Neutrophil (primary cell): ENCODE data around the gene FNBP1.

Experiments used
- H3K27ac ChIP-seq: fragments of 200-600 bp; sonication (generic); 2 replicates; pipeline ENCODE4 v1.5.1; 2016; ENCODE audit warnings: mild to moderate bottlenecking, moderate library complexity
- H3K27me3 ChIP-seq: fragments of 200-600 bp; sonication (generic); 2 replicates; pipeline ENCODE4 v1.6.0; 2016; ENCODE audit warnings: mild to moderate bottlenecking
- H3K36me3 ChIP-seq: fragments of 200-600 bp; sonication (generic); 2 replicates; pipeline ENCODE4 v1.5.1; 2017
- H3K4me1 ChIP-seq, 2 experiments: fragments of 200-600 bp in 1 of 2; sonication (generic) in 1 of 2; 1 replicate in 1 of 2; 2 replicates in 1 of 2; pipeline versions ENCODE4 v1.5.1 to v1.6.1; 2013 to 2016; ENCODE audit warnings: low read depth in 1 of 2, low read length in 1 of 2, mild to moderate bottlenecking in 1 of 2, moderate library complexity in 1 of 2; ENCODE audit not compliant: control insufficient read depth in 1 of 2, insufficient read depth in 1 of 2
- H3K4me3 ChIP-seq, 2 experiments: fragments of 200-600 bp in 1 of 2; sonication (generic) in 1 of 2; 1 replicate in 1 of 2; 2 replicates in 1 of 2; pipeline ENCODE4 v1.5.1; 2013 to 2016; ENCODE audit warnings: low read depth in 1 of 2, low read length in 1 of 2, mild to moderate bottlenecking in 1 of 2, moderate library complexity in 1 of 2
- H3K9me3 ChIP-seq: fragments of 200-600 bp; sonication (generic); 2 replicates; pipeline ENCODE4 v1.5.1; 2016
- CTCF ChIP-seq: fragments of 200-600 bp; sonication (generic); IDR thresholded peaks from 2 replicates; pipeline ENCODE4 v1.5.1; 2016; ENCODE audit warnings: antibody characterized with exemption

FNBP1 gene

GRCh38 chr9:130042885-130043653, at the start of gene FNBP1:
TSS of gene FNBP1 (minus strand) at chr9:130043189. CDS start at chr9:130042975, 214 bp downstream.
- no peak for TF ChIP-seq CTCF
- H3K9me3 ChIP-seq = no peaks in the 10 kb centered on the region
- H3K4me1 ChIP-seq = peaks cover 69 to 73% of the 10 kb centered on the region in 2 experiments
- no peaks in the 10 kb centered on the region for H3K36me3 ChIP-seq
- peak within 1 kb of the TSS; percentile 85 to 87 for H3K4me3 ChIP-seq
- H3K27ac ChIP-seq = peak within 1 kb of the TSS; percentile 91
- H3K27me3 ChIP-seq = no peaks in the 10 kb centered on the region

GRCh38 chr9:130090915-130091314, 47.9 kb upstream of the FNBP1 start:
- Histone ChIP-seq H3K36me3 (peaks cover 77% of the 10 kb centered on the region), H3K9me3 (no peaks in the 10 kb centered on the region), H3K27ac (no peak overlapping the region), H3K27me3 (no peaks in the 10 kb centered on the region), H3K4me1 (no peaks in the 10 kb centered on the region), H3K4me3 (no peak overlapping the region)
- TF ChIP-seq CTCF = no peak

- TF ChIP-seq CTCF = no peak
Measured at GRCh38 chr9:130089141-130089540, 46.2 kb upstream of the FNBP1 start.

GRCh38 chr9:130088051-130088450, 45.1 kb upstream of the FNBP1 start:
- Histone ChIP-seq H3K4me3 (no peak overlapping the region), H3K27ac (no peak overlapping the region), H3K36me3 (peaks cover 68% of the 10 kb centered on the region), H3K27me3 (no peaks in the 10 kb centered on the region), H3K4me1 (no peaks in the 10 kb centered on the region), H3K9me3 (no peaks in the 10 kb centered on the region)
- TF ChIP-seq CTCF = no peak

More at GRCh38 chr9:130089141-130089540, 46.2 kb upstream of the FNBP1 start:
- Histone ChIP-seq H3K9me3 (no peaks in the 10 kb centered on the region), H3K27me3 (no peaks in the 10 kb centered on the region), H3K4me1 (no peaks in the 10 kb centered on the region), H3K36me3 (peaks cover 68% of the 10 kb centered on the region), H3K27ac (no peak overlapping the region), H3K4me3 (no peak overlapping the region)

GRCh38 chr9:130084337-130084736, 41.3 kb upstream of the FNBP1 start:
- Histone ChIP-seq H3K36me3 (peaks cover 78% of the 10 kb centered on the region), H3K4me3 (no peak overlapping the region), H3K27ac (no peak overlapping the region), H3K9me3 (no peaks in the 10 kb centered on the region), H3K27me3 (no peaks in the 10 kb centered on the region), H3K4me1 (no peaks in the 10 kb centered on the region)
- TF ChIP-seq CTCF = no peak
